ENCODE measurements around the gene SLC4A5.

Gene SLC4A5

DNA sequence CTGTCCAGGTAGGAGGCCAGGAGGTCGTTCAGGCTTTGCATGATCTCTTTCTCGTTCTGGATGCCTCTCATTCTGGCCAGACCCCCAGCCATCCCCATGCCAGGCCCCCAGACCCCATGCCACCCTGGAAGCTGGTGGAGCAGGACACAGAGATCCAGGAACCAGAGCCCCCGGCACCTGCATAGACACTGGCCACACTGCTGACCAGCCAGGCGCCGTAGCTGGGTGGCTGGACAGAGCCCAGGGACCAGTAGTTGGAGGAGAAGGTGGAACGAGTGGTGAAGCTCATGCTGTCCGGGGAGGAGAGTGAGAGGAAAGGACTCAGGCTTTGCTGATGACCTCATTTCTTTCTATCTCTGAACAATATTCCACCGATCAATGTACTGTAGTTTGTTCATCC lies 35.5 kb downstream of the SLC4A5 start:
- H3K27ac ChIP-seq (ENCODE audit: low read depth, low read length), result no peak overlapping the region
- no peak overlapping the region for H3K9ac ChIP-seq (ENCODE audit: low read length)

DNA sequence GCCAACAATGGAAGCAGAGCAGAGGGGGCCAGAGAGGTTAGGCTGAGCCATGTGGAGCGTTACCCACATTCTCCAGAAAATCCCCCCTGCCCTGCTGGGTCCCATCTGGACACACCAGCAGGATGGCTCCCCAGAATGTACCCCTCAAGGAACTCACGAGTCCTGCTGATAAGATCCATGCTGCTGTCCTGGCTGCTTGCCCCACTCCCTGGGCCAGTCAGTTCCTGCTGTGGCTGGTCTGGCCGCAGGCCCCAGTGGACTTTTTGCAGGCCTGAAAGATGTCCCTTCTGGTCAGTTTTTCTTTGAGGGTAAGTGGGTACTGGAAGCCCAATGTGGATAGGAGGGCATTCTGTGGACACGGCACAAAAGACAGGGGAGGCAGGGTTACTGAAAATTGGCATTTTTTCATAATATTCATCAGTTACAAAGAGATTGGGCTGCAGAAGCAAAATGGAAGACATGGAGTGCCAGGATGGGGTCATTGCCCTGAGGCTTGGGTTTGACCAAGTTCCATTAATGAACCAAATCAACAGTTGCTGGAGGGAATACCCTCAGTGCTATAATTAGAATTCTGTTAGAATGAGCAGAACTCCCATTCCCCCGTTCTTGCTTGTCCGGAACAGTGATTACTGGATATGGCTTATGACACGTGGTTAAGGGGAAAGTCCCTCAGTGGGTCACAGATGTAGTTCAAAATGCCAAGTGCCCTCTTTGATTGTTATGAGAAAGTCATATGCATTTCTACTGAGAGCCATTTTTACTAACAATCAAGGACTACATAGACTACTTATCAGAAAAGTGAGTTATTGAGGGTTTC lies 38.7 kb downstream of the SLC4A5 start:
- H3K4me1 ChIP-seq (ENCODE audit: insufficient read depth, low read length), result no peaks in the 10 kb centered on the region
- no peaks in the 10 kb centered on the region for H3K9me3 ChIP-seq (ENCODE audit: low read length)
- no peaks in the 10 kb centered on the region for H3K36me3 ChIP-seq (ENCODE audit: insufficient read depth, low read length)
- no peak overlapping the region for H3K4me3 ChIP-seq (ENCODE audit: low read depth in 1 of 2, low read length in 2 of 2)
- H3K27ac ChIP-seq (ENCODE audit: low read depth, low read length), result no peak overlapping the region
- H3K27me3 ChIP-seq (ENCODE audit: control insufficient read depth in 1 of 2, insufficient read depth in 2 of 2, low read length in 2 of 2), result no peaks in the 10 kb centered on the region
- H3K9ac ChIP-seq (ENCODE audit: low read length), result no peak overlapping the region

More for the DNA sequence above, 35.5 kb downstream of the SLC4A5 start:
- Histone ChIP-seq H3K27me3 (ENCODE audit: control insufficient read depth in 1 of 2, insufficient read depth in 2 of 2, low read length in 2 of 2) (no peaks in the 10 kb centered on the region), H3K9me3 (ENCODE audit: low read length) (no peaks in the 10 kb centered on the region), H3K36me3 (ENCODE audit: insufficient read depth, low read length) (no peaks in the 10 kb centered on the region), H3K4me1 (ENCODE audit: insufficient read depth, low read length) (no peaks in the 10 kb centered on the region), H3K4me3 (ENCODE audit: low read depth in 1 of 2, low read length in 2 of 2) (no peak overlapping the region)

- no peaks in the 10 kb centered on the region for H3K4me1 ChIP-seq (ENCODE audit: insufficient read depth, low read length)
- no peaks in the 10 kb centered on the region for H3K9me3 ChIP-seq (ENCODE audit: low read length)
- no peak overlapping the region for H3K9ac ChIP-seq (ENCODE audit: low read length)
- no peaks in the 10 kb centered on the region for H3K27me3 ChIP-seq (ENCODE audit: control insufficient read depth in 1 of 2, insufficient read depth in 2 of 2, low read length in 2 of 2)
- no peak overlapping the region for H3K27ac ChIP-seq (ENCODE audit: low read depth, low read length)
- no peaks in the 10 kb centered on the region for H3K36me3 ChIP-seq (ENCODE audit: insufficient read depth, low read length)
- no peak overlapping the region for H3K4me3 ChIP-seq (ENCODE audit: low read depth in 1 of 2, low read length in 2 of 2)
Measured at GRCh38 chr2:74302865-74303264, 40.4 kb downstream of the SLC4A5 start.

DNA sequence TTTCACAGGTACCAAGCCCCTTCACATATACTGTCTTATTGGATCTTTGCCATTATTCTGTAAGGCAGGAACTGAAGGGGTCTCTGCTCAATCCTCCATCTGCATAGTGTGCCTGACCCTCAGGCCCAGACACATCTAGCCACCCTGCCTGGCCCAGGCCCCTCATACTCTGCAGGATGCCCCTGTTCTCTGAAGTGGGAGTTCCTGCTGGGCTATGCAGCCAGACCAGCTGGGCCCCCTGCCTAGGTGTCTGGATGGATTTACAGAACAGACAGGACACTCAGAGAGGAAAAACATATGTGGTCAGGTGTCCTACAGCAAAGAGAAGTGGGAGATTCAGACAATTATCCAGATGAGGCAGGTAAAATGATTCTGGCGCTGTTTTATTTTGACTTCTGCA lies 42.0 kb downstream of the SLC4A5 start:
- no peaks in the 10 kb centered on the region for H3K36me3 ChIP-seq (ENCODE audit: insufficient read depth, low read length)
- no peaks in the 10 kb centered on the region for H3K9me3 ChIP-seq (ENCODE audit: low read length)
- H3K4me3 ChIP-seq (ENCODE audit: low read depth in 1 of 2, low read length in 2 of 2), result no peak overlapping the region
- H3K27me3 ChIP-seq (ENCODE audit: control insufficient read depth in 1 of 2, insufficient read depth in 2 of 2, low read length in 2 of 2), result no peaks in the 10 kb centered on the region
- no peak overlapping the region for H3K27ac ChIP-seq (ENCODE audit: low read depth, low read length)
- H3K4me1 ChIP-seq (ENCODE audit: insufficient read depth, low read length), result no peaks in the 10 kb centered on the region
- H3K9ac ChIP-seq (ENCODE audit: low read length), result no peak overlapping the region

- no peaks in the 10 kb centered on the region for H3K36me3 ChIP-seq (ENCODE audit: insufficient read depth, low read length)
- H3K9me3 ChIP-seq (ENCODE audit: low read length), result no peaks in the 10 kb centered on the region
- no peaks in the 10 kb centered on the region for H3K27me3 ChIP-seq (ENCODE audit: control insufficient read depth in 1 of 2, insufficient read depth in 2 of 2, low read length in 2 of 2)
- no peaks in the 10 kb centered on the region for H3K4me1 ChIP-seq (ENCODE audit: insufficient read depth, low read length)
- H3K4me3 ChIP-seq (ENCODE audit: low read depth in 1 of 2, low read length in 2 of 2), result no peak overlapping the region
- H3K9ac ChIP-seq (ENCODE audit: low read length), result no peak overlapping the region
- no peak overlapping the region for H3K27ac ChIP-seq (ENCODE audit: low read depth, low read length)
Measured at GRCh38 chr2:74300506-74300905, 42.7 kb downstream of the SLC4A5 start.

DNA sequence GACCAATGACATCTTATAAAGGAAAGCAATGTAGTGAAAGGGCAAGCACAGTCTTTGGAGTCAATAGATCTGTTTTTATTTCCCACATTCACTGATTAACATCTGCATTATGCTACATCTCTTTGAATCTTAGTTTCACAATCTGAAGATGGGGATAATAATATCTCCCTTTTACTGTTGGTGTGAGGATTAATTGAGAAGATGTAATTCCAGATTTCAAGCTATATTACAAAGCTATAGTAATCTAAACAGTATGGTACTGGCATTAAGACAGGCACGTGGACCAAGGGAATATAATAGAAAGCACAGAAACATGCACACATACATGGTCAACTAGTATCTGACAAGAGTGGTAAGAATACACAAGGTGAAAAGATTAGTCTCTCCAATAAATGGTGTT lies 45.3 kb downstream of the SLC4A5 start:
- Histone ChIP-seq H3K4me3 (ENCODE audit: low read depth in 1 of 2, low read length in 2 of 2) (no peak overlapping the region), H3K27ac (ENCODE audit: low read depth, low read length) (no peak overlapping the region), H3K36me3 (ENCODE audit: insufficient read depth, low read length) (no peaks in the 10 kb centered on the region), H3K4me1 (ENCODE audit: insufficient read depth, low read length) (no peaks in the 10 kb centered on the region), H3K9me3 (ENCODE audit: low read length) (no peaks in the 10 kb centered on the region), H3K27me3 (ENCODE audit: control insufficient read depth in 1 of 2, insufficient read depth in 2 of 2, low read length in 2 of 2) (no peaks in the 10 kb centered on the region), H3K9ac (ENCODE audit: low read length) (no peak overlapping the region)

- Histone ChIP-seq H3K36me3 (ENCODE audit: insufficient read depth, low read length) (no peaks in the 10 kb centered on the region), H3K27ac (ENCODE audit: low read depth, low read length) (no peak overlapping the region)
Measured at GRCh38 chr2:74297391-74297790, 45.8 kb downstream of the SLC4A5 start.

GRCh38 chr2:74293191-74293991 lies 49.8 kb downstream of the SLC4A5 start:
- Histone ChIP-seq H3K9me3 (ENCODE audit: low read length) (no peaks in the 10 kb centered on the region), H3K4me3 (ENCODE audit: low read depth in 1 of 2, low read length in 2 of 2) (no peak overlapping the region), H3K9ac (ENCODE audit: low read length) (no peak overlapping the region), H3K27ac (ENCODE audit: low read depth, low read length) (no peak overlapping the region), H3K36me3 (ENCODE audit: insufficient read depth, low read length) (no peaks in the 10 kb centered on the region), H3K27me3 (ENCODE audit: control insufficient read depth in 1 of 2, insufficient read depth in 2 of 2, low read length in 2 of 2) (no peaks in the 10 kb centered on the region), H3K4me1 (ENCODE audit: insufficient read depth, low read length) (no peaks in the 10 kb centered on the region)

More at GRCh38 chr2:74297391-74297790, 45.8 kb downstream of the SLC4A5 start:
- Histone ChIP-seq H3K9ac (ENCODE audit: low read length) (no peak overlapping the region), H3K4me1 (ENCODE audit: insufficient read depth, low read length) (no peaks in the 10 kb centered on the region), H3K4me3 (ENCODE audit: low read depth in 1 of 2, low read length in 2 of 2) (no peak overlapping the region), H3K27me3 (ENCODE audit: control insufficient read depth in 1 of 2, insufficient read depth in 2 of 2, low read length in 2 of 2) (no peaks in the 10 kb centered on the region), H3K9me3 (ENCODE audit: low read length) (no peaks in the 10 kb centered on the region)

- Histone ChIP-seq H3K36me3 (ENCODE audit: insufficient read depth, low read length) (no peaks in the 10 kb centered on the region), H3K4me3 (ENCODE audit: low read depth in 1 of 2, low read length in 2 of 2) (no peak overlapping the region), H3K9me3 (ENCODE audit: low read length) (no peaks in the 10 kb centered on the region), H3K4me1 (ENCODE audit: insufficient read depth, low read length) (no peaks in the 10 kb centered on the region), H3K27ac (ENCODE audit: low read depth, low read length) (no peak overlapping the region), H3K9ac (ENCODE audit: low read length) (no peak overlapping the region), H3K27me3 (ENCODE audit: control insufficient read depth in 1 of 2, insufficient read depth in 2 of 2, low read length in 2 of 2) (no peaks in the 10 kb centered on the region)
Measured at GRCh38 chr2:74292751-74293150, 50.5 kb downstream of the SLC4A5 start.

GRCh38 chr2:74291886-74292621 lies 51.2 kb downstream of the SLC4A5 start:
- H3K4me3 ChIP-seq (ENCODE audit: low read depth in 1 of 2, low read length in 2 of 2), result no peak overlapping the region
- no peaks in the 10 kb centered on the region for H3K27me3 ChIP-seq (ENCODE audit: control insufficient read depth in 1 of 2, insufficient read depth in 2 of 2, low read length in 2 of 2)
- H3K4me1 ChIP-seq (ENCODE audit: insufficient read depth, low read length), result no peaks in the 10 kb centered on the region
- no peaks in the 10 kb centered on the region for H3K36me3 ChIP-seq (ENCODE audit: insufficient read depth, low read length)
- H3K9ac ChIP-seq (ENCODE audit: low read length), result no peak overlapping the region
- no peaks in the 10 kb centered on the region for H3K9me3 ChIP-seq (ENCODE audit: low read length)
- no peak overlapping the region for H3K27ac ChIP-seq (ENCODE audit: low read depth, low read length)

DNA sequence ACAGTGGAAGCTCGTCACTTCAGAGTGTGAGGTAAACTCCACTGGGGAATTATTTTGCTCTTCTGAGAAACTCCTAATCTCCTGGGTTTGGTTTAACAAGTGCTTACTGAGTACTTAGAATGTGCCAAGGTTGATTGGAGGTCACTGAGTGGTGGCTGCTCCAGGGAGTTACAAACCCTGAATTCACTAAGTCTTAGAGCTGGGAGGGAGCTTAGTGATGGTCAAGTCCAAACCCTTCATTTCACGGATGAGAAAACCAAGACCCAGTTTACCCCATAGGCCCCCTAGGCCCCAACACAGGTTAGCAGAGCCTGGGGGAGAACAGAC lies 52.0 kb downstream of the SLC4A5 start:
- no peak overlapping the region for H3K4me3 ChIP-seq (ENCODE audit: low read depth in 1 of 2, low read length in 2 of 2)
- H3K9me3 ChIP-seq (ENCODE audit: low read length), result no peaks in the 10 kb centered on the region
- no peaks in the 10 kb centered on the region for H3K27me3 ChIP-seq (ENCODE audit: control insufficient read depth in 1 of 2, insufficient read depth in 2 of 2, low read length in 2 of 2)
- H3K27ac ChIP-seq (ENCODE audit: low read depth, low read length), result no peak overlapping the region
- no peaks in the 10 kb centered on the region for H3K4me1 ChIP-seq (ENCODE audit: insufficient read depth, low read length)
- H3K9ac ChIP-seq (ENCODE audit: low read length), result no peak overlapping the region
- no peaks in the 10 kb centered on the region for H3K36me3 ChIP-seq (ENCODE audit: insufficient read depth, low read length)
